ENCODE data around the gene NDUFS6. TPM values are rescaled to one million over a fixed set of nuclear protein-coding genes. Genes with fewer than 3 reads are reported as not detected.

NDUFS6 gene
- polyA plus RNA-seq, 1 donor, result 52.8 TPM

GRCh38 chr5:1826235-1826980 lies 25.2 kb downstream of the NDUFS6 start:
- no peak overlapping the region for H3K27ac ChIP-seq (ENCODE audit: low read length)
- H3K9me3 ChIP-seq (ENCODE audit: control insufficient read depth, low read depth, low read length), result peaks cover 5% of the 10 kb centered on the region
- no peak overlapping the region for H3K4me3 ChIP-seq (ENCODE audit: low read length)
- peaks cover 17% of the 10 kb centered on the region for H3K36me3 ChIP-seq (ENCODE audit: control insufficient read depth, insufficient read depth, low read length)
- no peak for DNase-seq
- WGBS (ENCODE audit: insufficient coverage, low lambda C conversion rate), result 100% methylated on average over 1 of the region's 26 CpGs
- H3K4me1 ChIP-seq (ENCODE audit: control insufficient read depth, insufficient read depth, low read length), result no peaks in the 10 kb centered on the region
- H3K27me3 ChIP-seq (ENCODE audit: control insufficient read depth, insufficient read depth, low read length), result peaks cover 3% of the 10 kb centered on the region

DNA sequence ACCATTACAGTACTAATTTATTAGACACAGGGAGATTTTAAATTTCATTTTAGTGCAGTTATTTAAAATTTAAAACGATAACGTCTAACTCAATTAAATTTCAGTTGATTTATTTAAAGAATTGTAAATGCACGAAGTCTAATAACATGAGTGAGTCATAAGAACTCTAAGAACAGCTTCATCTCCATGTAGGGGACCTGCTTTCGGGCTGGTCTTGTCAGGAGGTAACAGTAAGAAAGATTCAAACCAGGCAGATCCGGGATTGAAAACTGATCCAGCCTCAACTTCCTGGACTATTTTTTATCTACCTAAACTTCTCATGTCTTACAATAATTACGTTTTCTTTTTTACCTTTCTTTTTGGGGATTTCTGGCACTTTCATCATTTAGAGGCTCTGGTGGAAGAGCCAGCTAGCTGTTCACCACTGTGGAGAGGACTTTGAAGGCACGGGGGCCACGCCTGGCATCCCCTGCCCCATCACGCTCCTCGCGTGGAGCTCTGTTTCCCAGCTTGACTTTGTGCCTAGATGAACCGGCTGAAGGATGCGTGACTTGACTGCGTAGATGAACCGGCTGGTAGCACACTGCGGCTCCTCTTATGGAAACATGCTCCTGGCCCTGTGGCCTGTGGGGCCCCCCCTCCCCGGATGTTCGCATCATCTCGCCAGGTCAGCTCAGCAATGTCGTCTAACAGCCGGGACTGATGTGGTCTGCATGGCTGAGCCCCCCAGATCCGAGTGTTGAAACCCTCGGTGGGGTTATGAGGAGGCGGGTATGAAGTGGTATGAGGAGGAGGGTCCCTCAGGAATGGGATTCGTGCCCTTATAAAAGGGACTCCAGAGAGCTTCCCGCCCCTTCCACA lies 26.0 kb downstream of the NDUFS6 start:
- Histone ChIP-seq H3K4me3 (ENCODE audit: low read length) (no peak overlapping the region), H3K9me3 (ENCODE audit: control insufficient read depth, low read depth, low read length) (peaks cover 5% of the 10 kb centered on the region), H3K4me1 (ENCODE audit: control insufficient read depth, insufficient read depth, low read length) (no peaks in the 10 kb centered on the region), H3K36me3 (ENCODE audit: control insufficient read depth, insufficient read depth, low read length) (peaks cover 10% of the 10 kb centered on the region), H3K27me3 (ENCODE audit: control insufficient read depth, insufficient read depth, low read length) (peaks cover 10% of the 10 kb centered on the region), H3K27ac (ENCODE audit: low read length) (no peak overlapping the region)
- no peak for DNase-seq
- WGBS (ENCODE audit: insufficient coverage, low lambda C conversion rate), result 93% methylated on average over 3 of the region's 26 CpGs

DNA sequence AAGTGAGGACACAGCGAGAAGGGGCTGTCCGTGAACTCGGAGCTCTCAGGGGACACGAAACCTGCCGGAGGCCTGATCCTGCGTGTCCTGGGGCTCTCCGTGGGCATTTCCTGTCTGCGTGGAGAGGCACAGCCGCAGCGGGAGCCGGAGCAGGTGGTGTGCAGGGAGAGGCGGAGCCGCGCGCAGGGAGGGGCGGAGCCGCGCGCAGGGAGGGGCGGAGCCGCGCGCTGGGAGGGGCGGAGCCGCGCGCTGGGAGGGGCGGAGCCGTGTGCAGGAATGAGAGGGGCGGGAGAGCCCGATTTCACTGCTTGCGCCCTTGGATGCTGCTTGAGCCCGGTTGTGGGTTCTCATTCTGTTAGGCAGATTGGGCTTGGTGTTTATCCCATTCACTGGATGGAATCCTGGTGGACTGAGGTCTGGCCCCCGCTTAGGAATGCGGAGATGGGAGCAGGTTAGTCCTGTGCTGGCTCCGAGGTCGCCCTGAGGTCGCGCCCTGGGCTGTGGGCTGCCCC lies 26.7 kb downstream of the NDUFS6 start:
- DNase-seq, result peak in 1 of 2 donors; percentile 11
- Histone ChIP-seq H3K36me3 (ENCODE audit: control insufficient read depth, insufficient read depth, low read length) (peaks cover 7% of the 10 kb centered on the region), H3K4me3 (ENCODE audit: low read length) (no peak overlapping the region), H3K4me1 (ENCODE audit: control insufficient read depth, insufficient read depth, low read length) (no peaks in the 10 kb centered on the region), H3K27me3 (ENCODE audit: control insufficient read depth, insufficient read depth, low read length) (peaks cover 17% of the 10 kb centered on the region), H3K9me3 (ENCODE audit: control insufficient read depth, low read depth, low read length) (peaks cover 5% of the 10 kb centered on the region), H3K27ac (ENCODE audit: low read length) (no peak overlapping the region)
- WGBS (ENCODE audit: insufficient coverage, low lambda C conversion rate), result no CpG with 5 or more reads among the region's 39 CpGs

DNA sequence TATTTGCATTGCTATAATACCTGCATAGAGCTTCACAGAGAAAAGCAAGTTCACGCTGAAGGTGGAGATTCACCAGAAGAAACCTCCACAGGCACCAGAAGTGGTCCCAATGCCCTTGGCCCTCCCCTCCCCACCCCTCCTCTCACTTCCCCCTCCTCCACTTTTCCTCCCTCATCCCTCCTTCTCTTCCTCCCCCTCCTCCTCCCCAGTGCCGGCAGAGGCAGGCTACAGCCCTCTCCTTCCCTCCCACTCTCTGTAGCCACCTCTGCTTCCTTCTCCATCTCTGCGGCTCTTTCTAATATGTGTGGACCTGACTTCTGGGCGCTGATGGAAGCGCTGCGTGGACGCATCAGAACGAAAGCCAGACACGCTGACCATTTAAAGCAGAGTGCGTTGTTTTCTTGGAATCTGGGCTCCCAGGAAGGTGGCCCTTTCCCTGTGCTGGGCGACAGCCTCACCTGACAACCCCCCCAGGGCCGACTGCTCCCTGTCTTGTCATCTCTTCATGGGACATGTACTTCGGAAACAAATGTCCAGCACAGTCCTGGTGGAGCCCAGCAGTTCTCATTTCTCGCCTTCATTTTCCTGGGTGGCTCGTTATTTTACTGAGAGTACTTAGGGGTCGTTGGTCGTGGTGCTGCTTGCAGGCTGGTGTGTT lies 29.5 kb downstream of the NDUFS6 start:
- WGBS (ENCODE audit: insufficient coverage, low lambda C conversion rate), result no CpG with 5 or more reads among the region's 17 CpGs
- Histone ChIP-seq H3K9me3 (ENCODE audit: control insufficient read depth, low read depth, low read length) (peaks cover 5% of the 10 kb centered on the region), H3K27me3 (ENCODE audit: control insufficient read depth, insufficient read depth, low read length) (peaks cover 41% of the 10 kb centered on the region), H3K4me1 (ENCODE audit: control insufficient read depth, insufficient read depth, low read length) (no peaks in the 10 kb centered on the region), H3K4me3 (ENCODE audit: low read length) (no peak overlapping the region), H3K36me3 (ENCODE audit: control insufficient read depth, insufficient read depth, low read length) (no peaks in the 10 kb centered on the region), H3K27ac (ENCODE audit: low read length) (no peak overlapping the region)
- no peak for DNase-seq

DNA sequence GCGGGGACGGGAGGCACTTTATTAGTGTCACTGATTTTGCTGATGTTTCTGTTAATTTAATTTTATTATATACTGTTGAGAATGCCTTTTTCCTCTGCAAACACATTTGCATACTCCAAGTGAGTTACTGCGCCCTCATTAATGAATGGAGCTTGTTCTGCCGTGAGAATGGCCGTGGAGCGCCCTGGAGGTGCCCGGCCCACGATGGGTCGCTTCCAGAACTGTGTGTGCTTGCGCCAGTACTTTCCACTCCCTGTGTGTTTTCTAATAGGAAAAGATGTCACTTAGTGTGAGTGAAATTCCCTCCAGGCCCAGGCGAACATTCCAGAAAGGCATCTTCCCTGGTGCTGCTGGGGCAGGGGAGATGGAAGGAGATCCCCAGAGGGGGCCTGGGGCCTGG lies 30.1 kb downstream of the NDUFS6 start:
- peaks cover 5% of the 10 kb centered on the region for H3K9me3 ChIP-seq (ENCODE audit: control insufficient read depth, low read depth, low read length)
- no peak overlapping the region for H3K27ac ChIP-seq (ENCODE audit: low read length)
- WGBS (ENCODE audit: insufficient coverage, low lambda C conversion rate), result 96% methylated on average over 5 of the region's 11 CpGs
- peaks cover 41% of the 10 kb centered on the region for H3K27me3 ChIP-seq (ENCODE audit: control insufficient read depth, insufficient read depth, low read length)
- H3K36me3 ChIP-seq (ENCODE audit: control insufficient read depth, insufficient read depth, low read length), result no peaks in the 10 kb centered on the region
- DNase-seq, result no peak
- no peak overlapping the region for H3K4me3 ChIP-seq (ENCODE audit: low read length)
- H3K4me1 ChIP-seq (ENCODE audit: control insufficient read depth, insufficient read depth, low read length), result no peaks in the 10 kb centered on the region

- Histone ChIP-seq H3K4me1 (ENCODE audit: control insufficient read depth, insufficient read depth, low read length) (no peaks in the 10 kb centered on the region), H3K9me3 (ENCODE audit: control insufficient read depth, low read depth, low read length) (peaks cover 5% of the 10 kb centered on the region), H3K4me3 (ENCODE audit: low read length) (no peak overlapping the region), H3K36me3 (ENCODE audit: control insufficient read depth, insufficient read depth, low read length) (no peaks in the 10 kb centered on the region), H3K27me3 (ENCODE audit: control insufficient read depth, insufficient read depth, low read length) (peaks cover 46% of the 10 kb centered on the region), H3K27ac (ENCODE audit: low read length) (no peak overlapping the region)
- no peak for DNase-seq
- WGBS (ENCODE audit: insufficient coverage, low lambda C conversion rate), result no CpG with 5 or more reads among the region's 14 CpGs
Measured at GRCh38 chr5:1831677-1832313, 30.6 kb downstream of the NDUFS6 start.

DNA sequence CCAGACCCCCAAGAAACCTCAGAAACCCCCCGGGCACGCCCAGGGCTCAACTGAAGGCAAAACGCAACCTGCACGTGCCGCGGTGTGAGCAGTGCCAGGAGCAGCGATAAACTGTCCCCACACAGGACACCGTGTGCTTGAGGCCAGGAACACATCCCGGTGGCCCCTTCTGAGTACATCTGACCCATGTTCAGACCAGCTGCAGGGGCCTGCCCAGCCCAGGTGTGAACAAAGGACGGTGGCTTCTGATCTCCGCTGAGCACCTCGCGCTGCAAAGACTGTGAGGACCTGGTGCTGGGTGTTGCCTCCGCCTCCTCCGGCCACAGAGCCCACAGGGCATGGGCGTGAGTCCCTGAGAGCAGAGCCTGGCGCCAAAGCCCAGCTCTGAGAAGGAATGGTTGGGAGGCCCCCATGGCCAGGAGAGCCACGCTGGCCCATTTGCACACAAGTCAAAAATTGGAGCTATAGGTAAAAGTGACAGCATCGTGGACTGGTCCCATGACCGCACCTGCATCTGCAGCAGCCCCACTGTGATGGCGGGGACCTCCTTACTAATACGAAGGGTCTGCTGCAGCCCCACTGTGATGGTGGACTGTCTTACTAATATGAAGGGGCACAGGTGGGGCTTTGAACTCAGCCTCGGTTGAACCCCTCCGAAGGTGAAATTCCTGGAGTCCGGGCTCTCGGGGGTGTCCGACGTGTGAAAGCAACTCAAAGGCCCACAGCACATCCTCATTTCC lies 31.5 kb downstream of the NDUFS6 start:
- no CpG with 5 or more reads among the region's 28 CpGs for WGBS (ENCODE audit: insufficient coverage, low lambda C conversion rate)
- Histone ChIP-seq H3K9me3 (ENCODE audit: control insufficient read depth, low read depth, low read length) (peaks cover 5% of the 10 kb centered on the region), H3K36me3 (ENCODE audit: control insufficient read depth, insufficient read depth, low read length) (no peaks in the 10 kb centered on the region), H3K4me1 (ENCODE audit: control insufficient read depth, insufficient read depth, low read length) (no peaks in the 10 kb centered on the region), H3K27ac (ENCODE audit: low read length) (no peak overlapping the region), H3K4me3 (ENCODE audit: low read length) (no peak overlapping the region), H3K27me3 (ENCODE audit: control insufficient read depth, insufficient read depth, low read length) (peaks cover 49% of the 10 kb centered on the region)
- DNase-seq, result no peak

DNA sequence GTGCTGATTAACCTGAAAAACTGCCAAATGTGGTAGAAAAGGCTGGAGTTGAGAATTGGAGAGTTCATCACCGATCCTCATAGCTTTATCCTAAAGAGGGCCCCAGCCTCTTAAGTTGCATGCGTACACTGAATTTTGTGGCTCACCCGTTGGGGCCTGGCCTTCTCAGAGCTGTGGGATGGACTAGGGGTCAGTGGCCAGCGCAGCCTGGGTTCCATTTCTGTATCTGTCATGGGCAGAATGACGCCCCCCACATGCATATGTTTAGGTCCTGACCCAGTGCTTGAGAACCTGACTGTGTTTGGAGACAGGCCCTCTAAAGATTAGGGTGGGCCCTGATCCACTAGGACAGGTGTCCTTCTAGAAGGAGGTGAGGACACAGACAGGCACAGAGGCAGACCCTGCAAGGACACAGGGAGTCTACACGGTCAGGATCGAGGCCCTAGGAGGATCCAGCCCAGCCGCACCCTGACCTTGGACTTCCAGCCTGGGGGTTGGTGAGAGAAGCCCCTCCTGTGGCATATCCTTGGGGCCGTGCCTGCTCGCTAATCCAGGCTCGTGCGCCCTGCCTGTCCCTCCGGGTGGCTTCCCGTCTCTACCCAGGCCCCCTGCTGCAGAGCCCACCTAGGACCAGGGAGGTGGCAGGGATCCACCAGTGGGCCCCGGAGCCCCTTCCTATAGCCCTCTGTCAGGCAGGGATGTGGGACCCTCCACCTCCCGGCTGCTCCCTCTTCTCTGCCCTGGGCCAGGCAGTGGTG lies 32.2 kb downstream of the NDUFS6 start:
- H3K36me3 ChIP-seq (ENCODE audit: control insufficient read depth, insufficient read depth, low read length), result no peaks in the 10 kb centered on the region
- no CpG with 5 or more reads among the region's 16 CpGs for WGBS (ENCODE audit: insufficient coverage, low lambda C conversion rate)
- DNase-seq, result no peak
- H3K27me3 ChIP-seq (ENCODE audit: control insufficient read depth, insufficient read depth, low read length), result peaks cover 53% of the 10 kb centered on the region
- H3K4me1 ChIP-seq (ENCODE audit: control insufficient read depth, insufficient read depth, low read length), result no peaks in the 10 kb centered on the region
- H3K4me3 ChIP-seq (ENCODE audit: low read length), result no peak overlapping the region
- H3K9me3 ChIP-seq (ENCODE audit: control insufficient read depth, low read depth, low read length), result no peaks in the 10 kb centered on the region
- H3K27ac ChIP-seq (ENCODE audit: low read length), result no peak overlapping the region

- WGBS (ENCODE audit: insufficient coverage, low lambda C conversion rate), result 50% methylated on average over 2 of the region's 22 CpGs
- Histone ChIP-seq H3K36me3 (ENCODE audit: control insufficient read depth, insufficient read depth, low read length) (no peaks in the 10 kb centered on the region), H3K27me3 (ENCODE audit: control insufficient read depth, insufficient read depth, low read length) (peaks cover 55% of the 10 kb centered on the region)
Measured at GRCh38 chr5:1834022-1834551, 32.9 kb downstream of the NDUFS6 start.

More at GRCh38 chr5:1834022-1834551, 32.9 kb downstream of the NDUFS6 start:
- no peak overlapping the region for H3K27ac ChIP-seq (ENCODE audit: low read length)
- no peaks in the 10 kb centered on the region for H3K9me3 ChIP-seq (ENCODE audit: control insufficient read depth, low read depth, low read length)
- no peaks in the 10 kb centered on the region for H3K4me1 ChIP-seq (ENCODE audit: control insufficient read depth, insufficient read depth, low read length)
- no peak for DNase-seq
- no peak overlapping the region for H3K4me3 ChIP-seq (ENCODE audit: low read length)

Data from large intestine (tissue), 3 donors.